Measurements from ENCODE around the gene FTO.

The FTO gene

DNA sequence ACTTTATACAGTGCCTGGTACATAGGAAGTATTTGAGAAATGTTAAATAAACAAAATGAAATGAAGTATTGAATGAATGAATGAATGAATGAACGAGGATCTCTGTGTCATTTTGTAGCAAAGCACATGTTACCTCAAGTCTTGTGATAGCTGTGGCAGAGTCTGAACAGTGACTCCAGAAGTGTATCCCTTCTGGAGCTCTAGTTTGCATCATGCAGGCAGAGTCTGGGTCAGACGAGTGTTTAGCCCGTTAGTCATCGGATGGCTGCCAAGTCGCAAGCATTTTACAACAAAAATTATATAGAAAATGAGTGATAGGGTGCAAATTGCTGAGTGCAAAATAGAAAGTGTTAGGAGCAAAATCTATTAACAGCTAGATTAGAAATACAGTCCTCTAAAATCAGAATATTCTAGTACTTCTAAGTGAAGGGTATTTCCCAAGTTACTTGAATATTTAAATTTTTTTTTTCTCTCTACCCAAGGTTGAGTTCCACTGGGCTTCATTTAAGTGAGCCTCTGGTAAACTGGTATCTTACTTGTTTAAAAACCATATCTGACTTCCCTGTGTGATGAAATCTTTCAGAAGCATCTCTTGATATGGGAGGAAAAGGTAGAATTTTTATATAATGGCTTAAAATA lies 113.3 kb downstream of the FTO start:
- no peak for TF ChIP-seq CTCF (IDR thresholded peaks at IDR 0.05)
- no peak overlapping the region for H3K27ac ChIP-seq
- H3K27me3 ChIP-seq = no peaks in the 10 kb centered on the region
- H3K9me3 ChIP-seq = no peaks in the 10 kb centered on the region
- no peak overlapping the region for H3K4me3 ChIP-seq (ENCODE audit: low read depth in 1 of 2, low read length in 1 of 2)
- no peaks in the 10 kb centered on the region for H3K4me1 ChIP-seq (ENCODE audit: control insufficient read depth in 1 of 2, insufficient read depth in 1 of 2, low read depth in 1 of 2, low read length in 1 of 2)
- no peaks in the 10 kb centered on the region for H3K36me3 ChIP-seq

DNA sequence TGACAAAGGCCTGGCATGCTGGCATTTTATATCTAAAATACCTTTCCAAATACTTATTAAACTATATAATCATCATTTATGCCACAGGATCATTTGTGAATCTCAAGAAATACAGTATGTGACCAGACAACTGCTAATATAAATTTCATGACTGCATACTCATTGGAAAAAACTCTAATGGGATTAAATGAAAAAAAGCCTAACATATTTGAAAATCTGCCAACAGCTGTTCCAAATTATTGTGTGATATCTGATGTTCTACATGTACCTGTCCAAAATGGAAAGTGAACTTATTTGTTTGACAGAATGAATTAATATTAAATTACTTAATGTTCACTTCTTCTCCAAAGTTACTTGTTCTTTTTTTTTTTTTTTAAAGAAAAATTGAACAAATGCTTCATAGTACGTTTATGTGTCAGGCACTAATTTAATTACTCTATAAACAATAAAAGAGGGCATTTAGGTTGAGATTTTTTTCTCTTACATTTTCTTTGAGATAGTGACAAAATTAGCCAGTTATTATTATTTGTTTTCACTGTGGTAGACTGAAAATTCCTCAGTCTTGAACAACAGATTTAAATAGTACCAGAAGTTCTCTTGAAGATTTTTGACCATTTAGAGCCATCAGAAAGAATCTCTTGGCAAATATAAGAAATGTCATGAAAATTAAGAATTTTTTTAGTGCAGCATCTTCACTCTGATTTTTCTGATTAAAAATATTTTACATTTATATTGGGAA lies 114.0 kb downstream of the FTO start:
- H3K9me3 ChIP-seq = no peaks in the 10 kb centered on the region
- TF ChIP-seq CTCF (IDR thresholded peaks at IDR 0.05) = no peak
- no peaks in the 10 kb centered on the region for H3K36me3 ChIP-seq
- no peaks in the 10 kb centered on the region for H3K4me1 ChIP-seq (ENCODE audit: control insufficient read depth in 1 of 2, insufficient read depth in 1 of 2, low read depth in 1 of 2, low read length in 1 of 2)
- H3K27me3 ChIP-seq = no peaks in the 10 kb centered on the region
- H3K27ac ChIP-seq = no peak overlapping the region
- H3K4me3 ChIP-seq (ENCODE audit: low read depth in 1 of 2, low read length in 1 of 2) = no peak overlapping the region

GRCh38 chr16:53821487-53821886 lies 117.5 kb downstream of the FTO start:
- Histone ChIP-seq H3K36me3 (no peaks in the 10 kb centered on the region), H3K9me3 (no peaks in the 10 kb centered on the region), H3K4me1 (ENCODE audit: control insufficient read depth in 1 of 2, insufficient read depth in 1 of 2, low read depth in 1 of 2, low read length in 1 of 2) (no peaks in the 10 kb centered on the region), H3K27ac (no peak overlapping the region), H3K4me3 (ENCODE audit: low read depth in 1 of 2, low read length in 1 of 2) (no peak overlapping the region), H3K27me3 (no peaks in the 10 kb centered on the region)
- no peak for TF ChIP-seq CTCF (IDR thresholded peaks at IDR 0.05)

DNA sequence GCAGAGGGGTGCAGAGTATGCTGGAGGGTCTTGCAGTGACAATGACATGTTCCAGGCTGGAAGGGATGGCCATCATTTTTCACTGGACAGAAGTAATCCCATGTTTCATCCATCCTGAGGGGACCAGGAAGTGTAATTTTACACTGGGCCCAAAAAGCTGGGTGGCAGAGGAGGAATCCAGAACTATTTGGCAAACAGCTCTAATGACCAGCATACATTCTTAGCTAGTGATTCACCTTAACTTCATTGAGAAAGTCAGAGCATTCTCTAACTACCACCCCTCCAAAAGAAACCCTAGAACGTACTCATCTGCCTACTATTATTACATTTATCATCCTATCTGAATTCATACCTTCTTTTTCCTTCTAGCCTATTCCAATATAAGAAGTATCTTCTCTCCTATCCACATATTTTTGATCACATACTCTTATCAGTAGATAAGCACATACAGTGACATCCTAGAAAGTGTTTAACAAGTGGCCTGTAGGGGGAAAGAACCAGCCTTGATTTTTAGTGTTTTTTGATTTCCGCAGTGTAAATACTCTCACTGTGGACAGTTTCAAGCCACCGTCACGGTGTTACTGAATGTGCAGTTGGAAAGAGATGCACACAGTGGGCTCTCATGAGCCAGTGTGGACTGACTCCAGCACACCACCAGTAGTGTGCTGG lies 118.1 kb downstream of the FTO start:
- no peaks in the 10 kb centered on the region for H3K4me1 ChIP-seq (ENCODE audit: control insufficient read depth in 1 of 2, insufficient read depth in 1 of 2, low read depth in 1 of 2, low read length in 1 of 2)
- H3K9me3 ChIP-seq = no peaks in the 10 kb centered on the region
- no peak overlapping the region for H3K4me3 ChIP-seq (ENCODE audit: low read depth in 1 of 2, low read length in 1 of 2)
- no peaks in the 10 kb centered on the region for H3K36me3 ChIP-seq
- H3K27me3 ChIP-seq = no peaks in the 10 kb centered on the region
- no peak for TF ChIP-seq CTCF (IDR thresholded peaks at IDR 0.05)
- no peak overlapping the region for H3K27ac ChIP-seq

DNA sequence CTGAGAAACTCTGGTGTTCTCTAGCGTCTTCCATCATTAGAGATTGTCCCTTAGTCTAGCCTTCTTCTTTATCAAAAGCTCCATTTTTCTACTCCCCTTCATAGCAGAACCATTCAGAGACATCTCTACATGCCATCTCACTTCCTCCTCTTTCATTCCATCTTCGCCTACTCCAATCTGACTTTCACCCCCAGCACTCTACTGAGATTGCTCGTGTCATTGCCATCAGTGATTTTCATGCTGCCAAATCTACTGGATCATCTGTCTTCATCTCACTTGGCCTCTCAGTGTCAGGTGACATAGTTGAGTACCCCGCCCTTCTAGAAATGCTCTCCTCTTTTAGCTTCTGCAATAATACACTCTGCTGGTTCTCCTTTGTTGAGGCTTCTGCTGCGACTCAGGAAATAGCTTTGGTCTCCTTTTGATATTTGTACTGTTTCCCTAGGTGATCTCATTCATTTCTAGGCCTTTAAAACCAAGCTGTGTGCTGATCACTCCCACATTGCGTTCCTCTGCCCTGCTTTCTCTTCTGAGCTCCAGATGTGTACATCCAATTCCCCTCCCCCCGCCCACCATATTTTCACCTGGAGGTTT lies 119.1 kb downstream of the FTO start:
- Histone ChIP-seq H3K9me3 (no peaks in the 10 kb centered on the region), H3K36me3 (no peaks in the 10 kb centered on the region), H3K4me3 (ENCODE audit: low read depth in 1 of 2, low read length in 1 of 2) (no peak overlapping the region), H3K4me1 (ENCODE audit: control insufficient read depth in 1 of 2, insufficient read depth in 1 of 2, low read depth in 1 of 2, low read length in 1 of 2) (no peaks in the 10 kb centered on the region), H3K27ac (no peak overlapping the region), H3K27me3 (no peaks in the 10 kb centered on the region)
- no peak for TF ChIP-seq CTCF (IDR thresholded peaks at IDR 0.05)

Measured in neutrophil (primary cell).